HS-5 (cell line): ENCODE measurements around the gene CD81.
"Not testable (repeated sequence)": the region's sequence is repeated elsewhere in the genome, so short reads cannot be mapped to it uniquely, and the experiment has no call there.

Experiments used
- DNase-seq: peaks from one replicate; pipeline ENCODE4 v3.0.0-alpha.2; 2012; ENCODE audit warnings: low read depth

The CD81 gene, protein sequence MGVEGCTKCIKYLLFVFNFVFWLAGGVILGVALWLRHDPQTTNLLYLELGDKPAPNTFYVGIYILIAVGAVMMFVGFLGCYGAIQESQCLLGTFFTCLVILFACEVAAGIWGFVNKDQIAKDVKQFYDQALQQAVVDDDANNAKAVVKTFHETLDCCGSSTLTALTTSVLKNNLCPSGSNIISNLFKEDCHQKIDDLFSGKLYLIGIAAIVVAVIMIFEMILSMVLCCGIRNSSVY

DNA sequence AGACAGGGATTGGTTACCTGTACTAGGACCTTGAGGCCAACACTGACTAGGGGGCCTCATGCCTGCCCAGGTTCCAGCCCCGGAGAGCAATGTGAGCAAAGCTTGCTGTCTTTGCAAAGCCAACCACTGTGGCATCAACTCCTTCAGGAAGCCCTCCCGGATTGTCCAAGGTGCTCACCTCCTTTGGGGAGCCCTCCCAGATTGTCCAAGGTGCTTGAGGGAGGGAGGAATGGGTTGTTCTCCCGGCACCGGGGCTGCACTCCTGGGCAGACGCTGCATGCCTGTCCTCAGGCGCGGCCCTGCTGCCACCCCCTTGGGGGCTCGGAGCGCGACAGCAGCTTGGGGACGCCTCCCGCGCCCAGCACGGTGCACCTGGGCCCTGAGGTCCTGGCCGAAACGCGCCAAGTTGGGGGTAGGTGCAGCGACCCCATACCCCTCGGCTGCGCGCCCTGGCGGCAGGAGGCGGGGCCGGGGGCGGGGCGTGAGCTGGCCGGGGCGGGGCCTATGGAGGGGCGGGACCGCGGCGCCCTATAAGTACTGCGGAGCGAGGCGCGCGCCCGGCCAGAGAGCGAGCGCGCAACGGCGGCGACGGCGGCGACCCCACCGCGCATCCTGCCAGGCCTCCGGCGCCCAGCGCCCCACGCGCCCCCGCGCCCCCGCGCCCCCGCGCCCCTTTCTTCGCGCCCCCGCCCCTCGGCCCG lies at the start of gene CD81:
Gene CD81, plus strand, starts transcription at position 560 of the 701 bp plus-strand sequence. CDS start 240 bp downstream, outside the sequence.
- no peak for DNase-seq

GRCh38 chr11:2328021-2328420 lies 49.1 kb upstream of the CD81 start:
- DNase-seq = no peak

DNA sequence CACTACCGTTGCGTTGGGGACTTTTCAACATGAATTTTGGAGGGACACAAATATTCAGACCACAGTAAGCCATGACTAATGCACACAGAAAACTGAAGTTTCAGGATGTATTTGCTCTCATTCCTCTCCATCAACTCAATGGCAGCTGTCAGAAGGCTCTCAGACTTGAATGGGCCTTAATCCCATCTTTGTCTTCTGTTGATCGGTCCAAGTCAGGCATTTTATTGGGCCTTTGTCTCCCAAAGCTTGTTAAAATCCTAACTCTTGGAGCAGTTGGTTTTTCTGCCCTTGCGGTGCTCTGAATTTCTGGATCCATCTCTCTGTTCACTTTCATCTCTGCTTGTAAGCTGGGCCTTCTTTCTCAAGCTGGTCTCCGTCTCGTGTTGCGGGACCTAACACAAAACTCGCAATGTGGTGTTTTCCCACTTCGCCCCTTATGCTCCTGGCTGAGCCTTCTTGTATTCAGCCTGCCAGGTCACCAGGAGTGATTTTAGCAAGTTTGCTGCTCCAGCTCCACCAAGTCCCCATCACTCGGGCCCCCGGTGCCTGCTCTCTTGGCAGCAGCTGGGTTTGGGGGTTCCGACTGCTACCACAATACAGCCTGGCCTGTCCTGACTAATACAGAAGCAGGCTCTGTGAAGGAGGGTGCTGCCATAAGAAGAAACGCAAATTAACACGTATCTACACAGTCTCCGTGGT lies 48.3 kb upstream of the CD81 start:
- no peak for DNase-seq

GRCh38 chr11:2329551-2329950 lies 47.6 kb upstream of the CD81 start:
- no peak for DNase-seq

- no peak for DNase-seq
These were observed 46.4 kb upstream of the CD81 start for GRCh38 chr11:2330696-2331095.

DNA sequence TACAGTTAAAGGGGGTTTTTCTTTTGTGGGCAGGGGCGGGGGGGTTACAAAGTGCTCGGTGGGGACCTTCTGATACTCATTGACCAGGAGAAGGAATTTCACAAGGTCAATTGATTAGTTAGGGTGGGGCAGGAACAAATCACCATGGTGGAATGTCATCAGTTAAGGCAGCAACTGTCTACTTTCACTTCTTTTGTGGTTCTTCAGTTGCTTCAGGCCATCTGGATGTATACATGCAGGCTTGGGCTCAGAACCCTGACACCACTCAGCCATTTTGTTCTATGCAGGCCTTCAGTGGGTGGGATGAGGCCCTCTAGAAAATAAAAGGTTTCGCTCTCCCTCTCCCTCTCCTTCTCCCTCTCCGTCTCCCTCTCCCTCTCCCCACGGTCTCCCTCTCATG lies 45.7 kb upstream of the CD81 start:
- no peak for DNase-seq

- DNase-seq = not testable (repeated sequence)
These were observed 44.5 kb upstream of the CD81 start for GRCh38 chr11:2332569-2332968.

DNA sequence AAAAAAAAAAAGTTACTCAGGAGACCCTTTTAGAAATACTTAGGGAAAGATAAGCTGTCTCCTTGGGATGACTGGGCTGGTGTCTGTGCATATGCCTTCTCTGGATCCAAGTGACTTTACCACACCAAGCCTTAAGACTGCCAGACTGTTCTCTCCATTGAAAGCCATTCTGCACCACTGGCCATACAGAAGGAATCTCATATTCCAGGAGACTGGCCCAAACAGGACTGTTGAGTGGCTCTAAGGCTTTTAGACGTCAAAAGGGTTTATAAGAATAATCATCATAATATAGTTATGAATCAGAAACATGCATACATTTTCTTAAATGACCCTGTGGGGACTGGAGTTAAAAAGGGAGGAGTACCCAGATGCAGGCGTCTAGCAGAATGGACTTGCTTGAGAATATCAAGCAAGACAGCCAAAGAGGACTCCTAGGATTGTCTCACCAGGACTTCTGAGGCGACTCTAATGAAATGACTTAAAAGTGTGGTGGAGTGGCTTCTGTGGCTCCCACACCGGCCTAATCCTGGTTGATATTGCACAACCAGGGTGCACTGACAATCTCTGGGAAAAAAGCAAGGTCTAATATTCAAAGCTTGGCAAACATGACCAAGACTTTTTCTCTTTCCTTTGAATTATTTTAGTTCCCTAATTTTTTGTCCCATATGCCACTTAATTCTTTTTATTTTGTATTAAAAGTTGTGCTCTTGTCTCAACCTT lies 43.5 kb upstream of the CD81 start:
- not testable (repeated sequence) for DNase-seq

GRCh38 chr11:2335286-2335685 lies 41.8 kb upstream of the CD81 start:
- not testable (repeated sequence) for DNase-seq

DNA sequence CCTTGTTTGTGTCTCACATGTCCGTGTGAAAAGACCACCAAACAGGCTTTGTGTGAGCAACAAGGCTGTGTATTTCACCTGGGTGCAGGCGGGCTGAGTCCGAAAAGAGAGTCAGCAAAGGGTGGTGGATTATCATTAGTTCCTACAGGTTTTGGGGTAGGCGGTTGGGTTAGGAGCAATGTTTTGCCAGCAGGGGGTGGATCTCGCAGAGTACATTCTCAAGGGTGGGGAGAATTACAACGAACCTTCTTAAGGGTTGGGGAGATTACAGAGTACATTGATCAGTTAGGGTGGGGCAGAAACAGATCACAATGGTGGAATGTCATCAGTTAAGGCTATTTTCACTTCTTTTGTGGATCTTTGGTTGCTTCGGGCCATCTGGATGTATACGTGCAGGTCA lies 38.4 kb upstream of the CD81 start:
- not testable (repeated sequence) for DNase-seq

- DNase-seq = no peak
These were observed 34.6 kb upstream of the CD81 start for GRCh38 chr11:2342557-2342956.

GRCh38 chr11:2342981-2343380 lies 34.1 kb upstream of the CD81 start:
- no peak for DNase-seq

GRCh38 chr11:2343502-2343901 lies 33.6 kb upstream of the CD81 start:
- no peak for DNase-seq

GRCh38 chr11:2345050-2345449 lies 32.1 kb upstream of the CD81 start:
- no peak for DNase-seq

- no peak for DNase-seq
These were observed 31.1 kb upstream of the CD81 start for GRCh38 chr11:2346014-2346413.

DNA sequence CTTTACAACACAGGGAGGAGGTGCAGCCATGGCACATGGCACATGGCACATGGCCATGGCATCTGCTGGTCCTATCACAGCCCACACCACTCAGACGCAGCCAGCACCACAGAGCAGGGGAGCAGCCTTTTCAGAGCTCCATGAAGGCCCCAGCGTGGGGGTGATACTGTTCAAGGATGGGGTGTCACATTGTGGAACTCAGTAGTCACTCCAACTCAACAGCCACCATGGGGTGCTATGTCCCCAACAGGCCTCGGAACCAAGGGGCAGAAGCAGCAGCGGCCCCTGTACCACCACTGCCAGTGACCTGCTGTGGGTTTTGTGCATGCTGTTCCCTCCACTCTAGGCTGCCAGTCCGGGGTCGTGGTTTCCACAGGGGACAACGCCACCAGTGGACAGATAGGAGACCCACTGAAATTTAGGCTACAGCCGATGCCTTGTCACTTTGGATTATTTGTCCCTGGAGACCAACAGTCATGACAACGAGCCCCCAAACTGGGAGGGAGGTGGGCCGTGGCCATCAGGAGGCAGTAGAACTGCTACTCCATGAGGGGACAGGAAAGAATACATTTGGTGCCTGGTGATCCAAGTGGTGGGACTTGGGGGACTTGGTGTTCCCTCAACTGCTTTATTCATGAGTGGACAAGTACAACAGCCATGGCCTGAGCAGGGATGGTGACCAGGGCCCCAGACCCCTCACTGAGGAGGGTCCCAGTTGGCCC lies 30.4 kb upstream of the CD81 start:
- DNase-seq = no peak

GRCh38 chr11:2347308-2347830 lies 29.7 kb upstream of the CD81 start:
- no peak for DNase-seq

DNA sequence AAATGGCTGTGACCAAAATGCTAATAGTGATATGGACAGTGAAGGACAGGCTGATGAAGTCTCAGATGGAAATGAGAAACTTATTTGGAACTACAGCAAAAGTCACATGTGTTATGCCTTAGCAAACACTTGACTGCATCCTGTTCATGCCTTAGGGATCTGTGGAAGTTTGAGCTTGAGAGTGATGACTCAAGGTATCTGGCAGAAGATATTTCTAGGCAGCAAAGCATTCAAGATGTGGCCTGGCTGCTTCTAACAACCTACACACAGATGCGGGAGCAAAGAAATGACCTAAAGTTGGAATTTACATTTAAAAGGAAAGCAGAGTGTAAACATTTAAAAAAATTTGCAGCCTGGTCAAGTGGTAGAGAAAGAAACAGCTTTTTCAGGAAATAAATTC lies 28.1 kb upstream of the CD81 start:
- no peak for DNase-seq

DNA sequence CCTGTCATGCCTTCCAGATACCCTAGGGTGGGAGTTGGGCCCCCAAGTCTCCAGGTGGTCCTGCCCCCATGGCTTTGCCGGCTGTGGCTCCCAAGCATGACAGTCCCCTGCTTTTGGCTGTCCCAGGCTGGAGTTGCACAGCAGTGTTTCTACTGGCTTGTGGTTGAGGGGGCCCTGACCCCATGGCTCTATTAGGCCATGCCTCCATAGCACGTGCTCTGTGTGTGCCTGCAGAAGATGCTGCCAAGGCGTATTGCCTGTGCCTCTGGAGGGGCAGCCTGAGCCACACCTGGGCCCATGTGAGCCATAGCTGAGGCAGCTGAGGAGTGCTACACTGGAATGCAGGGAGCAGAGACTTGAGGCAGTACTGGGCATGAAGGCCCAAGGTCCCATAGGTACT lies 25.4 kb upstream of the CD81 start:
- no peak for DNase-seq

DNA sequence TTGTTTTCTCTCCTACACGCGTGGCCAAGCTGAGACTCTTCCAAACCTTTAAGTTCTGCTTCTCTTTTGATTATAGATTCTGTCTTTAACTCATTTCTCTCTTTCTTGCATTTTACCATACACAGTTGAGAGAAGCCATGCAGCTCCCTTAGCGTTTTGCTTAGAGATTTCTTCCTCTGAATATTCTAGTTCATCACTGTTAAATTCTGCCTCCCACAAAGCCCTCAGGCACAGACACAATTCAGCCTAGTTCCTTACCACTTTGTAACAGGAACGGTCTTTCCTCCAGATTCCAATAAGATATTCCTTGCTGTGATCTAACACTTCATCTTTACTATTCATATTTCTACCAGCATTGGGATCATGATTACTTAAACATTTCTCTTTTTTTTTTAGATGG lies 24.7 kb upstream of the CD81 start:
- no peak for DNase-seq

DNA sequence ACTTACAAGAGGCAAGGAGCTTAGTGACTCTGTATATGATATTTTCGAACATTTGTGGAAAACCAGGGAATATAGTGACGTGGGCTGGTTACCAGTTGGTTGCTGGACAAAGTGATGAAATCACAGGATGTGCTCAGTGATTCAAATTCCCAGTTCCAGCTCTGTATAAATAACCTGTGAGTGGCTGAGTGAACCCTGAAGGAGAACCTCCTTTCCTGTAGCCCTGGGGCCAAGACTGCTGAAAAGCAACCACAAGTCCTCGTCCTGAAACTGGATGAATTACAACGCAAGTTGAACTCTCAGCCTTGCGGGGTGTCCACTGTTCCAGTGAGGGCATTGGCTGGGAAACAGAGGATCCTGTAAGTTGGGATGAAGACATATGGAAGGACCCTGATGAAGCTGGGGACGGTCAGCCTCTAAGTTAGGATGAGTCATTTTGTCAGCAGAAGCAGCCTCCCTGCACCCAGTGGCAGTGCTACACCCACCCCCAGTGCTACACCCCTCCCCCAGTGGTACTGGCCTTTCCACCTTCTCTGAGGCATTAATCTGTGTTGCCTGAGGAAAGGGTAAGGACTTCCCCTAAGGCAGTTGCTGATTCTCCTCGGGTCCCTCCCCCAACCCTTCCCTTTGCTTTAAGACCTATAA lies 22.0 kb upstream of the CD81 start:
- DNase-seq = no peak
